GM12892 (cell line): ENCODE data around the gene REXO2.

Source experiments
- POLR2A ChIP-seq: IDR thresholded peaks from 2 replicates; pipeline ENCODE4 v1.6.1; 2011; ENCODE audit warnings: low read depth, low read length, control low read depth
- POLR2AphosphoS5 ChIP-seq: IDR thresholded peaks from 2 replicates; pipeline ENCODE4 v1.6.1; 2011; ENCODE audit warnings: low read depth, low read length, control low read depth
- TAF1 ChIP-seq: IDR thresholded peaks from 2 replicates; pipeline ENCODE4 v1.6.1; 2011; ENCODE audit warnings: low read depth, mild to moderate bottlenecking, control low read depth, low read length, borderline replicate concordance

DNA sequence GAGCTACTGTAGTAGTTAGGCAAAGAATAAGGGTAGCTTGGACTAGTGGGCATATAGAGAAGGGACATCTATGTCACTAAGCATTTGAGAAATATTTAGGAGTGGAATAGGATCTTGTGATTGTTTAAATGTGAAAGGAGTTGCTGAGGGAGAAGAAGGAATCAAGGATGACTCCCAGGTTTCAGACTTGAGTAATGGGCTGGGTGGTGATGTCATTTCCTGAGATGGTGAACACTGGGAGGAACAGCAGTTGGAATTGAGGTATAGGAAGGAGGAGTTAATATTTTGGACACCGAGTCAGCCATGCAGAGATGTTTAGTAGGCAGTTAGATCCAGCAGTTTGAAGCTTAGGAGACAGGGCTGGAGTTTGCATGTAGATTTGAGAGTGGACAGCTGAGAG is 40.1 kb downstream of the REXO2 start:
- TF ChIP-seq POLR2A (no peak), POLR2AphosphoS5 (no peak), TAF1 (no peak)
